K562 (cell line): ENCODE measurements around the gene REEP2. TPM values are rescaled to one million over a fixed set of nuclear protein-coding genes. Genes with fewer than 3 reads are reported as not detected.

Experiments
- CBX2 ChIP-seq: fragments of 200-600 bp; sonication (generic); IDR thresholded peaks from one replicate; pipeline ENCODE4 v1.6.1; 2012; ENCODE audit warnings: mild to moderate bottlenecking, low read length, inconsistent platforms; ENCODE audit not compliant: insufficient read depth, poor library complexity, severe bottlenecking
- E2F8 ChIP-seq: fragments of 450-650 bp; IDR thresholded peaks from 2 replicates; pipeline ENCODE4 v1.7.1; 2018; ENCODE audit warnings: mild to moderate bottlenecking, low read depth; ENCODE audit not compliant: partially characterized antibody
- FOXK1 ChIP-seq: sonication (generic); formaldehyde crosslinking; IDR thresholded peaks from 2 replicates; pipeline ENCODE4 v1.8.0; 2022; ENCODE audit warnings: missing genetic modification reagents, mild to moderate bottlenecking, borderline replicate concordance
- GTF2E2 ChIP-seq: fragments of 200-800 bp; sonication (Bioruptor generic); IDR thresholded peaks from 2 replicates; pipeline ENCODE4 v1.6.1; 2016; ENCODE audit warnings: missing genetic modification characterization, missing compliant biosample characterization
- HDAC1 ChIP-seq, 2 experiments: fragments of 450-650 bp; IDR thresholded peaks; 2 replicates each; pipeline ENCODE4 v1.6.1; 2016 to 2017; ENCODE audit warnings: inconsistent platforms in 1 of 2, mild to moderate bottlenecking in 1 of 2, moderate library complexity in 1 of 2
- HLTF ChIP-seq: fragments of 450-650 bp; IDR thresholded peaks from 2 replicates; pipeline ENCODE4 v1.6.1; 2016
- HMGN3 ChIP-seq: IDR thresholded peaks from 2 replicates; pipeline ENCODE4 v1.6.1; 2011; ENCODE audit warnings: borderline replicate concordance, low read depth, mild to moderate bottlenecking, mixed read lengths, low read length; ENCODE audit not compliant: insufficient read length; ENCODE audit errors: extremely low read depth
- KDM2B ChIP-seq: fragments of 250-450 bp; sonication (Bioruptor Pico); IDR thresholded peaks from 2 replicates; pipeline ENCODE4 v1.8.0; 2021; ENCODE audit warnings: mild to moderate bottlenecking, moderate library complexity
- KLF6 ChIP-seq: fragments of 250-450 bp; sonication (Bioruptor Pico); IDR thresholded peaks from 2 replicates; pipeline ENCODE4 v1.4.0; 2020; ENCODE audit warnings: mild to moderate bottlenecking, moderate library complexity, borderline replicate concordance
- MEF2A ChIP-seq: IDR thresholded peaks from 2 replicates; pipeline ENCODE4 v1.6.1; 2011; ENCODE audit warnings: low read depth, mild to moderate bottlenecking, low read length, moderate library complexity; ENCODE audit not compliant: control insufficient read depth
- NFXL1 ChIP-seq: fragments of 450-650 bp; formaldehyde crosslinking; IDR thresholded peaks from 2 replicates; pipeline ENCODE4 v1.4.0; 2021; ENCODE audit warnings: mild to moderate bottlenecking
- POLR2AphosphoS2 ChIP-seq: IDR thresholded peaks from 2 replicates; pipeline ENCODE4 v1.6.1; 2012; ENCODE audit warnings: low read length, improper control_type of control experiment
- TEAD1 ChIP-seq, 2 experiments: fragments of 450-650 bp in 1 of 2; sonication (generic) in 1 of 2; formaldehyde crosslinking; IDR thresholded peaks; 2 replicates each; pipeline versions ENCODE4 v1.4.0 to v1.8.0; 2020 to 2022; ENCODE audit warnings: mild to moderate bottlenecking in 2 of 2, missing genetic modification reagents in 1 of 2
- ZBTB11 ChIP-seq, 3 experiments: fragments of 200-800 bp in 1 of 3; fragments of 250-450 bp in 1 of 3; fragments of 450-650 bp in 1 of 3; sonication (Bioruptor Pico) in 1 of 3; sonication (Bioruptor generic) in 1 of 3; formaldehyde crosslinking in 1 of 3; IDR thresholded peaks; 2 replicates each; pipeline versions ENCODE4 v1.6.1 to v1.8.0; 2016 to 2022; ENCODE audit warnings: mild to moderate bottlenecking in 2 of 3, missing genetic modification characterization in 2 of 3, missing compliant biosample characterization in 1 of 3, moderate library complexity in 1 of 3
- ZNF124 ChIP-seq: sonication (generic); formaldehyde crosslinking; IDR thresholded peaks from 2 replicates; pipeline ENCODE4 v1.8.1; 2022; ENCODE audit warnings: missing genetic modification reagents
- ZNF184 ChIP-seq: sonication (generic); formaldehyde crosslinking; IDR thresholded peaks from 2 replicates; pipeline ENCODE4 v1.5.0; 2020; ENCODE audit warnings: missing genetic modification reagents
- polyA plus RNA-seq, 8 experiments: library from polyadenylated mRNA; depleted of rRNA in 4 of 8; stranded (reverse) in 5 of 8; unstranded in 3 of 8; fragments of >200 nt; fragmentation: Nextera tagmentation in 2 of 8; fragmentation: Illumina TruSeq in 1 of 8; extraction: Ambion mirVana in 2 of 8; extraction: Trizol in 1 of 8; gene quantifications; 2 replicates each; pipeline versions ENCODE4 v1.2.1 to v1.2.3, GENCODE V29; 2011 to 2014; ENCODE audit warnings: inconsistent platforms in 1 of 8, missing spikeins in 1 of 8
- total RNA-seq, 7 experiments: library from RNA; depleted of rRNA in 6 of 7; stranded (reverse); fragments of >200 nt in 6 of 7; fragmentation: Illumina TruSeq in 2 of 7; extraction: Trizol in 2 of 7; gene quantifications; 2 replicates each; pipeline versions ENCODE4 v1.2.1 to v1.2.3, GENCODE V29; 2011 to 2021; ENCODE audit warnings: low replicate concordance in 1 of 7
- TF ChIP-seq, protein P1 (sequence below), 2 experiments: fragments of 450-650 bp in 1 of 2; sonication (generic) in 1 of 2; formaldehyde crosslinking in 1 of 2; IDR thresholded peaks in 1 of 2; conservative IDR thresholded peaks in 1 of 2; 2 replicates each; pipeline versions ENCODE4 v1.6.1 to v1.8.1; 2016 to 2023; ENCODE audit warnings: mild to moderate bottlenecking in 2 of 2, moderate library complexity in 2 of 2, inconsistent platforms in 1 of 2, missing genetic modification reagents in 1 of 2
- TF ChIP-seq, protein P2 (sequence below): fragments of 250-450 bp; sonication (Bioruptor Pico); IDR thresholded peaks from 2 replicates; pipeline ENCODE4 v1.8.0; 2022; ENCODE audit warnings: inconsistent platforms, mild to moderate bottlenecking, moderate library complexity, borderline replicate concordance

REEP2 gene
- total and polyA plus RNA-seq, 9 of the 15 experiments (the other 6 are each of a cell fraction or from before 2014, with no cell fraction given) = 0.03 to 1.1 (median 0.12) TPM; not detected in 1

GRCh38 chr5:138467711-138468132 lies 28.9 kb downstream of the REEP2 start (continued):
- no peak for TF ChIP-seq HMGN3
- no peak for TF ChIP-seq TEAD1 (CRISPR knock-in tag; IDR thresholded peaks at IDR 0.05)
- no peak for TF ChIP-seq HDAC1 (IDR thresholded peaks at IDR 0.05)
- TF ChIP-seq KLF6 (CRISPR knock-in tag) = no peak
- 0 out of 2 replicates have a peak, but pooled peaks have one; percentile 11 for TF ChIP-seq FOXK1 (CRISPR knock-in tag)
- TF ChIP-seq E2F8 = peak; percentile 11
- no peak for TF ChIP-seq CBX2
- 0 out of 2 replicates have a peak, but pooled peaks have one; percentile 1 for TF ChIP-seq MEF2A
- TF ChIP-seq ZNF124 = no peak
- TF ChIP-seq ZNF184 (CRISPR knock-in tag) = no peak
- TF ChIP-seq, protein P1, sequence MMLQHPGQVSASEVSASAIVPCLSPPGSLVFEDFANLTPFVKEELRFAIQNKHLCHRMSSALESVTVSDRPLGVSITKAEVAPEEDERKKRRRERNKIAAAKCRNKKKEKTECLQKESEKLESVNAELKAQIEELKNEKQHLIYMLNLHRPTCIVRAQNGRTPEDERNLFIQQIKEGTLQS (IDR thresholded peaks at IDR 0.05) = no peak
- TF ChIP-seq, protein P1 (CRISPR knock-in tag; conservative IDR thresholded peaks at IDR 0.05) = no peak
- TF ChIP-seq GTF2E2 (tag) = no peak
- no peak for TF ChIP-seq NFXL1 (CRISPR knock-in tag)
- TF ChIP-seq HLTF = 0 out of 2 replicates have a peak, but pooled peaks have one; percentile 31
- TF ChIP-seq POLR2AphosphoS2 = peak; percentile 72; the same call in 1 of the 2 replicates
- TF ChIP-seq, protein P2, sequence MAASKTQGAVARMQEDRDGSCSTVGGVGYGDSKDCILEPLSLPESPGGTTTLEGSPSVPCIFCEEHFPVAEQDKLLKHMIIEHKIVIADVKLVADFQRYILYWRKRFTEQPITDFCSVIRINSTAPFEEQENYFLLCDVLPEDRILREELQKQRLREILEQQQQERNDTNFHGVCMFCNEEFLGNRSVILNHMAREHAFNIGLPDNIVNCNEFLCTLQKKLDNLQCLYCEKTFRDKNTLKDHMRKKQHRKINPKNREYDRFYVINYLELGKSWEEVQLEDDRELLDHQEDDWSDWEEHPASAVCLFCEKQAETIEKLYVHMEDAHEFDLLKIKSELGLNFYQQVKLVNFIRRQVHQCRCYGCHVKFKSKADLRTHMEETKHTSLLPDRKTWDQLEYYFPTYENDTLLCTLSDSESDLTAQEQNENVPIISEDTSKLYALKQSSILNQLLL (CRISPR knock-in tag) = no peak
- no peak for TF ChIP-seq KDM2B (CRISPR knock-in tag)
- TF ChIP-seq ZBTB11 (CRISPR knock-in tag; IDR thresholded peaks at IDR 0.05) = no peak
